Upper lobe of left lung (tissue), 4 donors: ENCODE results near the gene GAB2.

Experiments
- EP300 ChIP-seq, 4 donors: sonication (generic); formaldehyde crosslinking; IDR thresholded peaks; one replicate each; pipeline ENCODE4 v1.5.1; 2017; ENCODE audit warnings: antibody characterized with exemption in 4 of 4, control low read depth in 2 of 4
- POLR2A ChIP-seq, 4 donors: fragments of 450-650 bp; IDR thresholded peaks; one replicate each; pipeline ENCODE4 v1.5.1; 2016 to 2017; ENCODE audit warnings: antibody characterized with exemption in 4 of 4, mild to moderate bottlenecking in 2 of 4
- POLR2AphosphoS5 ChIP-seq, 2 donors: sonication (generic); formaldehyde crosslinking; IDR thresholded peaks; one replicate each; pipeline ENCODE4 v1.5.1; 2017; ENCODE audit warnings: antibody characterized with exemption in 2 of 2
- TF ChIP-seq, protein P1 (sequence below), 6 experiments: fragments of 450-650 bp in 4 of 6; fragments of 200-600 bp in 2 of 6; sonication (generic) in 2 of 6; IDR thresholded peaks; one replicate each; pipeline ENCODE4 v1.5.1; 2016 to 2019; ENCODE audit warnings: antibody characterized with exemption in 6 of 6

DNA sequence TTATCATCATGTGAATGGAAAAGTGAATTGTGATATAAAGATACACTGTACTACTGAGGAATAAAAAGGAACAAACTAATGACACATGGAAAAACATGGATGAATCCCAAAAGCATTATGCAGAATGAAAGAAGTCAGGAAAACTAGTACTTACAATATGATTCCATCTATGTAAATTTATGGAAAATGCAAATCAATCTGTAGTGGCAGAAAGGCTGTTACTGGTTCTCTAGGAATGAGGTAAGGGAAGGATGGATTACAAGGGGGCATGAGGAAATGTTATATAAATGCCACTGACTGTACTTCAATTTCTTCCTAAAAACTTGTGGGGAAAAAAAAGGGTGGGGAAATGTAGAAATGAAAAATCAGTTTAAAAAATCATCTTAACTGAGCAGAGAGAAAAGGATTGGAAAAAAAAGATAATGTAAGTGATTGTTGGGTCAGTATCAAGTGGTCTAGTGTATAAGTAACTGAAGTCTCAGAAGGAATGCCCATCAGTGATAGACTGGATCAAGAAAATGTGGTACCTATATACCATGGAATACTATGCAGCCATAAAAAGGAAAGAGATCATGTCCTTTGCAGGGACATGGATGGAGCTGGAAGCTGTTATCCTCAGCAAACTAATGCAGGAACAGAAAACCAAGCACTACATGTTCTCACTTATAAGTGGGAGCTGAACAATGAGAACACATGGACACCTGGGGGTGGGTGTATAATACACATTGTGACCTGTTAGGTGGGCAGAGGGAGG, 180.2 kb downstream of the GAB2 start:
- TF ChIP-seq, protein P1, sequence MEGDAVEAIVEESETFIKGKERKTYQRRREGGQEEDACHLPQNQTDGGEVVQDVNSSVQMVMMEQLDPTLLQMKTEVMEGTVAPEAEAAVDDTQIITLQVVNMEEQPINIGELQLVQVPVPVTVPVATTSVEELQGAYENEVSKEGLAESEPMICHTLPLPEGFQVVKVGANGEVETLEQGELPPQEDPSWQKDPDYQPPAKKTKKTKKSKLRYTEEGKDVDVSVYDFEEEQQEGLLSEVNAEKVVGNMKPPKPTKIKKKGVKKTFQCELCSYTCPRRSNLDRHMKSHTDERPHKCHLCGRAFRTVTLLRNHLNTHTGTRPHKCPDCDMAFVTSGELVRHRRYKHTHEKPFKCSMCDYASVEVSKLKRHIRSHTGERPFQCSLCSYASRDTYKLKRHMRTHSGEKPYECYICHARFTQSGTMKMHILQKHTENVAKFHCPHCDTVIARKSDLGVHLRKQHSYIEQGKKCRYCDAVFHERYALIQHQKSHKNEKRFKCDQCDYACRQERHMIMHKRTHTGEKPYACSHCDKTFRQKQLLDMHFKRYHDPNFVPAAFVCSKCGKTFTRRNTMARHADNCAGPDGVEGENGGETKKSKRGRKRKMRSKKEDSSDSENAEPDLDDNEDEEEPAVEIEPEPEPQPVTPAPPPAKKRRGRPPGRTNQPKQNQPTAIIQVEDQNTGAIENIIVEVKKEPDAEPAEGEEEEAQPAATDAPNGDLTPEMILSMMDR (IDR thresholded peaks at IDR 0.05) = no peak
- TF ChIP-seq POLR2AphosphoS5 (IDR thresholded peaks at IDR 0.05) (no peak), POLR2A (IDR thresholded peaks at IDR 0.05) (no peak), EP300 (IDR thresholded peaks at IDR 0.05) (no peak)
